GM23338 (cell line): ENCODE results near the gene SPIRE2. TPM values are rescaled to one million over a fixed set of nuclear protein-coding genes. Genes with fewer than 3 reads are reported as not detected.
A peak's percentile ranks its signal among the peaks of the same experiment; 100 is the strongest.

Experiments used
- ATAC-seq: fragments of 200-7000 bp; cut with Tn5 transposase; 3 replicates; pipeline ENCODE4 v1.9.1; 2020
- DNase-seq: peaks from one replicate; pipeline ENCODE4 v3.0.0-alpha.2; 2015; ENCODE audit warnings: low spot score
- H2AFZ ChIP-seq: fragments of 200-600 bp; sonication (generic); 2 replicates; pipeline ENCODE4 v1.8.0; 2016; ENCODE audit warnings: antibody characterized with exemption, mild to moderate bottlenecking, moderate library complexity
- H3F3A ChIP-seq: fragments of 200-600 bp; sonication (generic); replicated peaks from 2 replicates; pipeline ENCODE4 v1.8.0; 2017; ENCODE audit warnings: antibody characterized with exemption, mixed run types, low read depth
- H3K27ac ChIP-seq: fragments of 200-600 bp; sonication (generic); 2 replicates; pipeline ENCODE4 v1.6.1; 2016; ENCODE audit warnings: low read depth
- H3K27me3 ChIP-seq: fragments of 200-600 bp; sonication (generic); 2 replicates; pipeline ENCODE4 v1.8.0; 2016; ENCODE audit warnings: mild to moderate bottlenecking, mixed run types, moderate library complexity; ENCODE audit not compliant: insufficient read depth
- H3K36me3 ChIP-seq: fragments of 200-600 bp; sonication (generic); 2 replicates; pipeline ENCODE4 v1.8.0; 2016; ENCODE audit warnings: mild to moderate bottlenecking; ENCODE audit not compliant: insufficient read depth
- H3K4me1 ChIP-seq: fragments of 200-600 bp; sonication (generic); 2 replicates; pipeline ENCODE4 v1.8.0; 2016; ENCODE audit warnings: mild to moderate bottlenecking, moderate library complexity; ENCODE audit not compliant: insufficient read depth
- H3K4me2 ChIP-seq: fragments of 200-600 bp; sonication (generic); 2 replicates; pipeline ENCODE4 v1.7.1; 2017; ENCODE audit warnings: mixed run types
- H3K4me3 ChIP-seq: fragments of 200-600 bp; sonication (generic); 2 replicates; pipeline ENCODE4 v1.6.1; 2016; ENCODE audit warnings: mixed run types
- H3K79me2 ChIP-seq: fragments of 200-600 bp; sonication (generic); replicated peaks from 2 replicates; pipeline ENCODE4 v1.8.0; 2017; ENCODE audit warnings: mild to moderate bottlenecking; ENCODE audit not compliant: insufficient read depth
- H3K9me2 ChIP-seq: fragments of 200-600 bp; sonication (generic); 2 replicates; pipeline ENCODE4 v1.8.0; 2017; ENCODE audit not compliant: insufficient read depth
- H4K20me1 ChIP-seq: fragments of 200-600 bp; sonication (generic); replicated peaks from 2 replicates; pipeline ENCODE4 v1.8.0; 2017; ENCODE audit warnings: mild to moderate bottlenecking; ENCODE audit not compliant: insufficient read depth
- H3K27ac Mint-ChIP-seq: 2 replicates; pipeline ENCODE4 v1.8.0; 2020; ENCODE audit warnings: inconsistent platforms, mild to moderate bottlenecking, moderate library complexity, mixed read lengths
- H3K27me3 Mint-ChIP-seq: 3 replicates; pipeline ENCODE4 v1.8.0; 2022; ENCODE audit warnings: low read depth, mild to moderate bottlenecking, moderate library complexity, mixed read lengths, inconsistent platforms; ENCODE audit not compliant: insufficient read depth, poor library complexity
- H3K36me3 Mint-ChIP-seq: 3 replicates; pipeline ENCODE4 v1.8.0; 2021; ENCODE audit warnings: low read depth, mild to moderate bottlenecking, inconsistent platforms, moderate library complexity, mixed read lengths
- H3K4me1 Mint-ChIP-seq: 3 replicates; pipeline ENCODE4 v1.8.0; 2020; ENCODE audit warnings: mild to moderate bottlenecking, inconsistent platforms, mixed read lengths
- H3K4me3 Mint-ChIP-seq: 3 replicates; pipeline ENCODE4 v1.8.0; 2021; ENCODE audit warnings: moderate library complexity, mild to moderate bottlenecking, inconsistent platforms, mixed read lengths
- H3K9me3 Mint-ChIP-seq: 3 replicates; pipeline ENCODE4 v1.8.0; 2020; ENCODE audit warnings: moderate library complexity, mild to moderate bottlenecking, inconsistent platforms, mixed read lengths
- CREB1 ChIP-seq: fragments of 250-450 bp; sonication (Bioruptor Pico); IDR thresholded peaks from 2 replicates; pipeline ENCODE4 v1.5.0; 2020; ENCODE audit warnings: low read depth, mild to moderate bottlenecking, moderate library complexity
- EZH2 ChIP-seq: fragments of 200-600 bp; sonication (generic); IDR thresholded peaks from one replicate; pipeline ENCODE4 v1.8.0; 2017; ENCODE audit warnings: antibody characterized with exemption, mild to moderate bottlenecking, low read depth; ENCODE audit not compliant: unreplicated experiment
- EZH2phosphoT487 ChIP-seq: fragments of 200-600 bp; sonication (generic); IDR thresholded peaks from one replicate; pipeline ENCODE4 v1.8.1; 2018; ENCODE audit warnings: antibody characterized with exemption; ENCODE audit not compliant: unreplicated experiment
- JUNB ChIP-seq: IDR thresholded peaks from one replicate; pipeline ENCODE4 v1.6.1; 2016; ENCODE audit warnings: antibody characterized with exemption; ENCODE audit not compliant: unreplicated experiment
- NANOG ChIP-seq: IDR thresholded peaks from 2 replicates; pipeline ENCODE4 v1.6.1; 2016; ENCODE audit warnings: antibody characterized with exemption, borderline replicate concordance
- POLR2AphosphoS5 ChIP-seq: IDR thresholded peaks from 2 replicates; pipeline ENCODE4 v1.6.1; 2016; ENCODE audit warnings: antibody characterized with exemption, low read depth
- STAT1 ChIP-seq: IDR thresholded peaks from one replicate; pipeline ENCODE4 v1.6.1; 2016; ENCODE audit warnings: antibody characterized with exemption; ENCODE audit not compliant: unreplicated experiment
- ZNF114 ChIP-seq: fragments of 250-450 bp; sonication (Bioruptor Pico); IDR thresholded peaks from 2 replicates; pipeline ENCODE4 v1.5.0; 2020; ENCODE audit warnings: mild to moderate bottlenecking, moderate library complexity
- ZNF331 ChIP-seq: fragments of 250-450 bp; sonication (Bioruptor Pico); IDR thresholded peaks from 2 replicates; pipeline ENCODE4 v1.5.0; 2020; ENCODE audit warnings: low read depth, mild to moderate bottlenecking, moderate library complexity
- polyA plus RNA-seq: library from polyadenylated mRNA; unstranded; fragments of >200 nt; fragmentation: Nextera tagmentation; extraction: Ambion mirVana; gene quantifications from 2 replicates; pipeline ENCODE4 v1.2.1, GENCODE V29; 2016
- total RNA-seq: library from RNA; depleted of rRNA; stranded (reverse); fragments of >200 nt; shearing (Covaris generic); gene quantifications from 2 replicates; pipeline ENCODE4 v1.2.3, GENCODE V29; 2014
- TF ChIP-seq, protein P1 (sequence below): IDR thresholded peaks from 2 replicates; pipeline ENCODE4 v1.6.1; 2016; ENCODE audit warnings: antibody characterized with exemption
- TF ChIP-seq, protein P2 (sequence below): fragments of 250-450 bp; sonication (Bioruptor Pico); IDR thresholded peaks from 2 replicates; pipeline ENCODE4 v1.5.0; 2020; ENCODE audit warnings: mild to moderate bottlenecking, moderate library complexity
- TF ChIP-seq, protein P3 (sequence below): IDR thresholded peaks from one replicate; pipeline ENCODE4 v1.6.1; 2018; ENCODE audit warnings: antibody characterized with exemption; ENCODE audit not compliant: unreplicated experiment
- TF ChIP-seq, protein P4 (sequence below), 2 experiments: fragments of 200-600 bp in 1 of 2; sonication (generic) in 1 of 2; conservative IDR thresholded peaks; 2 replicates each; pipeline versions ENCODE4 v1.5.1 to v1.6.1; 2016 to 2017; ENCODE audit warnings: antibody characterized with exemption in 2 of 2, low read depth in 2 of 2, mild to moderate bottlenecking in 2 of 2, moderate library complexity in 1 of 2

SPIRE2 gene
- total and polyA plus RNA-seq, 2 experiments from 2014 or later, result 5.0 to 15.2 TPM

DNA sequence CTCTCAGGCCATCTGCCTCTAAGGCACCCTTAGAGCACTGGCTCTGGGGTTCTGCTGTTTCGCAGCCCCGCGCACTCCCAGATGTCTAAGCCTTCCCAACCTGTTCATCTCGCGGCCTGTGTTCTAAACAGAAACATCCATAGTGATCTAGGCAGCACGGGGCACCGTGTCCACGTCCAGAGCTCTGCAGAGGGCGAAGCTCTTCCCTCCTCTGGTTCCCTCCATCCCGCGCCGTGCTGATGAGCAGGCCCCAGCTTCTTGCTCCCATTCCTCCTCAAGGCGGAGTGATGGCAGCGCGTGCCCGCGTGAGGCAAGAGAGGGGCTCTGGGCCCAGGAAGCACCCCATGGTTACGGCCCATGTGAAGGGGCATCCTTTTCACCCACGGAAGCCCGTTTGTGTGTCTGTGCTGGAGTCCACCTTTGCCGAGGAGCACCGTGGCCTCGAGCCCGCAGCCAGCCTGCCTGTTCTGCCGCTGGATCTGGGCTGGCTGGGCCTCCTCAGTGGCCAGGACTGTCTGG lies 3.6 kb downstream of the SPIRE2 start:
- ATAC-seq (no peak; the same call in 2 of the 3 replicates), DNase-seq (no peak)
- TF ChIP-seq JUNB (no peak), ZNF331 (CRISPR knock-in tag) (no peak), EZH2phosphoT487 (no peak), CREB1 (CRISPR knock-in tag) (no peak), ZNF114 (no peak), EZH2 (no peak), STAT1 (no peak), NANOG (no peak), POLR2AphosphoS5 (no peak)
- TF ChIP-seq, protein P1, sequence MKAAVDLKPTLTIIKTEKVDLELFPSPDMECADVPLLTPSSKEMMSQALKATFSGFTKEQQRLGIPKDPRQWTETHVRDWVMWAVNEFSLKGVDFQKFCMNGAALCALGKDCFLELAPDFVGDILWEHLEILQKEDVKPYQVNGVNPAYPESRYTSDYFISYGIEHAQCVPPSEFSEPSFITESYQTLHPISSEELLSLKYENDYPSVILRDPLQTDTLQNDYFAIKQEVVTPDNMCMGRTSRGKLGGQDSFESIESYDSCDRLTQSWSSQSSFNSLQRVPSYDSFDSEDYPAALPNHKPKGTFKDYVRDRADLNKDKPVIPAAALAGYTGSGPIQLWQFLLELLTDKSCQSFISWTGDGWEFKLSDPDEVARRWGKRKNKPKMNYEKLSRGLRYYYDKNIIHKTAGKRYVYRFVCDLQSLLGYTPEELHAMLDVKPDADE, result no peak
- TF ChIP-seq, protein P2, sequence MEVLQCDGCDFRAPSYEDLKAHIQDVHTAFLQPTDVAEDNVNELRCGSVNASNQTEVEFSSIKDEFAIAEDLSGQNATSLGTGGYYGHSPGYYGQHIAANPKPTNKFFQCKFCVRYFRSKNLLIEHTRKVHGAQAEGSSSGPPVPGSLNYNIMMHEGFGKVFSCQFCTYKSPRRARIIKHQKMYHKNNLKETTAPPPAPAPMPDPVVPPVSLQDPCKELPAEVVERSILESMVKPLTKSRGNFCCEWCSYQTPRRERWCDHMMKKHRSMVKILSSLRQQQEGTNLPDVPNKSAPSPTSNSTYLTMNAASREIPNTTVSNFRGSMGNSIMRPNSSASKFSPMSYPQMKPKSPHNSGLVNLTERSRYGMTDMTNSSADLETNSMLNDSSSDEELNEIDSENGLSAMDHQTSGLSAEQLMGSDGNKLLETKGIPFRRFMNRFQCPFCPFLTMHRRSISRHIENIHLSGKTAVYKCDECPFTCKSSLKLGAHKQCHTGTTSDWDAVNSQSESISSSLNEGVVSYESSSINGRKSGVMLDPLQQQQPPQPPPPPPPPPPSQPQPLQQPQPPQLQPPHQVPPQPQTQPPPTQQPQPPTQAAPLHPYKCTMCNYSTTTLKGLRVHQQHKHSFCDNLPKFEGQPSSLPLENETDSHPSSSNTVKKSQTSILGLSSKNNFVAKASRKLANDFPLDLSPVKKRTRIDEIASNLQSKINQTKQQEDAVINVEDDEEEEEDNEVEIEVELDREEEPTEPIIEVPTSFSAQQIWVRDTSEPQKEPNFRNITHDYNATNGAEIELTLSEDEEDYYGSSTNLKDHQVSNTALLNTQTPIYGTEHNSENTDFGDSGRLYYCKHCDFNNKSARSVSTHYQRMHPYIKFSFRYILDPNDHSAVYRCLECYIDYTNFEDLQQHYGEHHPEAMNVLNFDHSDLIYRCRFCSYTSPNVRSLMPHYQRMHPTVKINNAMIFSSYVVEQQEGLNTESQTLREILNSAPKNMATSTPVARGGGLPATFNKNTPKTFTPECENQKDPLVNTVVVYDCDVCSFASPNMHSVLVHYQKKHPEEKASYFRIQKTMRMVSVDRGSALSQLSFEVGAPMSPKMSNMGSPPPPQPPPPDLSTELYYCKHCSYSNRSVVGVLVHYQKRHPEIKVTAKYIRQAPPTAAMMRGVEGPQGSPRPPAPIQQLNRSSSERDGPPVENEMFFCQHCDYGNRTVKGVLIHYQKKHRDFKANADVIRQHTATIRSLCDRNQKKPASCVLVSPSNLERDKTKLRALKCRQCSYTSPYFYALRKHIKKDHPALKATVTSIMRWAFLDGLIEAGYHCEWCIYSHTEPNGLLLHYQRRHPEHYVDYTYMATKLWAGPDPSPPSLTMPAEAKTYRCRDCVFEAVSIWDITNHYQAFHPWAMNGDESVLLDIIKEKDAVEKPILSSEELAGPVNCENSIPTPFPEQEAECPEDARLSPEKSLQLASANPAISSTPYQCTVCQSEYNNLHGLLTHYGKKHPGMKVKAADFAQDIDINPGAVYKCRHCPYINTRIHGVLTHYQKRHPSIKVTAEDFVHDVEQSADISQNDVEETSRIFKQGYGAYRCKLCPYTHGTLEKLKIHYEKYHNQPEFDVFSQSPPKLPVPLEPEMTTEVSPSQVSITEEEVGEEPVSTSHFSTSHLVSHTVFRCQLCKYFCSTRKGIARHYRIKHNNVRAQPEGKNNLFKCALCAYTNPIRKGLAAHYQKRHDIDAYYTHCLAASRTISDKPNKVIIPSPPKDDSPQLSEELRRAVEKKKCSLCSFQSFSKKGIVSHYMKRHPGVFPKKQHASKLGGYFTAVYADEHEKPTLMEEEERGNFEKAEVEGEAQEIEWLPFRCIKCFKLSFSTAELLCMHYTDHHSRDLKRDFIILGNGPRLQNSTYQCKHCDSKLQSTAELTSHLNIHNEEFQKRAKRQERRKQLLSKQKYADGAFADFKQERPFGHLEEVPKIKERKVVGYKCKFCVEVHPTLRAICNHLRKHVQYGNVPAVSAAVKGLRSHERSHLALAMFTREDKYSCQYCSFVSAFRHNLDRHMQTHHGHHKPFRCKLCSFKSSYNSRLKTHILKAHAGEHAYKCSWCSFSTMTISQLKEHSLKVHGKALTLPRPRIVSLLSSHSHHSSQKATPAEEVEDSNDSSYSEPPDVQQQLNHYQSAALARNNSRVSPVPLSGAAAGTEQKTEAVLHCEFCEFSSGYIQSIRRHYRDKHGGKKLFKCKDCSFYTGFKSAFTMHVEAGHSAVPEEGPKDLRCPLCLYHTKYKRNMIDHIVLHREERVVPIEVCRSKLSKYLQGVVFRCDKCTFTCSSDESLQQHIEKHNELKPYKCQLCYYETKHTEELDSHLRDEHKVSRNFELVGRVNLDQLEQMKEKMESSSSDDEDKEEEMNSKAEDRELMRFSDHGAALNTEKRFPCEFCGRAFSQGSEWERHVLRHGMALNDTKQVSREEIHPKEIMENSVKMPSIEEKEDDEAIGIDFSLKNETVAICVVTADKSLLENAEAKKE, result no peak
- TF ChIP-seq, protein P3, sequence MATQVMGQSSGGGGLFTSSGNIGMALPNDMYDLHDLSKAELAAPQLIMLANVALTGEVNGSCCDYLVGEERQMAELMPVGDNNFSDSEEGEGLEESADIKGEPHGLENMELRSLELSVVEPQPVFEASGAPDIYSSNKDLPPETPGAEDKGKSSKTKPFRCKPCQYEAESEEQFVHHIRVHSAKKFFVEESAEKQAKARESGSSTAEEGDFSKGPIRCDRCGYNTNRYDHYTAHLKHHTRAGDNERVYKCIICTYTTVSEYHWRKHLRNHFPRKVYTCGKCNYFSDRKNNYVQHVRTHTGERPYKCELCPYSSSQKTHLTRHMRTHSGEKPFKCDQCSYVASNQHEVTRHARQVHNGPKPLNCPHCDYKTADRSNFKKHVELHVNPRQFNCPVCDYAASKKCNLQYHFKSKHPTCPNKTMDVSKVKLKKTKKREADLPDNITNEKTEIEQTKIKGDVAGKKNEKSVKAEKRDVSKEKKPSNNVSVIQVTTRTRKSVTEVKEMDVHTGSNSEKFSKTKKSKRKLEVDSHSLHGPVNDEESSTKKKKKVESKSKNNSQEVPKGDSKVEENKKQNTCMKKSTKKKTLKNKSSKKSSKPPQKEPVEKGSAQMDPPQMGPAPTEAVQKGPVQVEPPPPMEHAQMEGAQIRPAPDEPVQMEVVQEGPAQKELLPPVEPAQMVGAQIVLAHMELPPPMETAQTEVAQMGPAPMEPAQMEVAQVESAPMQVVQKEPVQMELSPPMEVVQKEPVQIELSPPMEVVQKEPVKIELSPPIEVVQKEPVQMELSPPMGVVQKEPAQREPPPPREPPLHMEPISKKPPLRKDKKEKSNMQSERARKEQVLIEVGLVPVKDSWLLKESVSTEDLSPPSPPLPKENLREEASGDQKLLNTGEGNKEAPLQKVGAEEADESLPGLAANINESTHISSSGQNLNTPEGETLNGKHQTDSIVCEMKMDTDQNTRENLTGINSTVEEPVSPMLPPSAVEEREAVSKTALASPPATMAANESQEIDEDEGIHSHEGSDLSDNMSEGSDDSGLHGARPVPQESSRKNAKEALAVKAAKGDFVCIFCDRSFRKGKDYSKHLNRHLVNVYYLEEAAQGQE, result no peak
- TF ChIP-seq, protein P4, sequence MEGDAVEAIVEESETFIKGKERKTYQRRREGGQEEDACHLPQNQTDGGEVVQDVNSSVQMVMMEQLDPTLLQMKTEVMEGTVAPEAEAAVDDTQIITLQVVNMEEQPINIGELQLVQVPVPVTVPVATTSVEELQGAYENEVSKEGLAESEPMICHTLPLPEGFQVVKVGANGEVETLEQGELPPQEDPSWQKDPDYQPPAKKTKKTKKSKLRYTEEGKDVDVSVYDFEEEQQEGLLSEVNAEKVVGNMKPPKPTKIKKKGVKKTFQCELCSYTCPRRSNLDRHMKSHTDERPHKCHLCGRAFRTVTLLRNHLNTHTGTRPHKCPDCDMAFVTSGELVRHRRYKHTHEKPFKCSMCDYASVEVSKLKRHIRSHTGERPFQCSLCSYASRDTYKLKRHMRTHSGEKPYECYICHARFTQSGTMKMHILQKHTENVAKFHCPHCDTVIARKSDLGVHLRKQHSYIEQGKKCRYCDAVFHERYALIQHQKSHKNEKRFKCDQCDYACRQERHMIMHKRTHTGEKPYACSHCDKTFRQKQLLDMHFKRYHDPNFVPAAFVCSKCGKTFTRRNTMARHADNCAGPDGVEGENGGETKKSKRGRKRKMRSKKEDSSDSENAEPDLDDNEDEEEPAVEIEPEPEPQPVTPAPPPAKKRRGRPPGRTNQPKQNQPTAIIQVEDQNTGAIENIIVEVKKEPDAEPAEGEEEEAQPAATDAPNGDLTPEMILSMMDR (conservative IDR thresholded peaks at IDR 0.05; ENCODE audit: low read depth in 2 of 2), result no peak
- no peak overlapping the region for H3K27ac Mint-ChIP-seq
- no peaks in the 10 kb centered on the region for H3K36me3 ChIP-seq
- peaks cover 5% of the 10 kb centered on the region for H3F3A ChIP-seq
- H3K4me3 ChIP-seq, result no peak overlapping the region
- no peaks in the 10 kb centered on the region for H3K9me3 Mint-ChIP-seq
- H3K27me3 Mint-ChIP-seq, result peaks cover 7% of the 10 kb centered on the region
- peaks cover 15% of the 10 kb centered on the region for H3K4me1 Mint-ChIP-seq
- H4K20me1 ChIP-seq, result peaks cover 3% of the 10 kb centered on the region; the same call in 1 of the 2 replicates
- H3K36me3 Mint-ChIP-seq, result peaks cover 21% of the 10 kb centered on the region
- no peak overlapping the region for H3K4me2 ChIP-seq
- peaks cover 6% of the 10 kb centered on the region for H3K4me1 ChIP-seq
- no peak overlapping the region for H3K27ac ChIP-seq
- no peak overlapping the region for H2AFZ ChIP-seq
- H3K9me2 ChIP-seq, result no peaks in the 10 kb centered on the region
- H3K79me2 ChIP-seq, result no peaks in the 10 kb centered on the region
- no peaks in the 10 kb centered on the region for H3K27me3 ChIP-seq
- peak overlapping the region; percentile 42; the same call in 1 of the 3 replicates for H3K4me3 Mint-ChIP-seq
